ENCODE measurements around the gene COL4A6. TPM values are rescaled to one million over a fixed set of nuclear protein-coding genes. Genes with fewer than 3 reads are reported as not detected.

COL4A6 gene
- total RNA-seq, 1 donor from 2014 or later = 1.8 TPM

DNA sequence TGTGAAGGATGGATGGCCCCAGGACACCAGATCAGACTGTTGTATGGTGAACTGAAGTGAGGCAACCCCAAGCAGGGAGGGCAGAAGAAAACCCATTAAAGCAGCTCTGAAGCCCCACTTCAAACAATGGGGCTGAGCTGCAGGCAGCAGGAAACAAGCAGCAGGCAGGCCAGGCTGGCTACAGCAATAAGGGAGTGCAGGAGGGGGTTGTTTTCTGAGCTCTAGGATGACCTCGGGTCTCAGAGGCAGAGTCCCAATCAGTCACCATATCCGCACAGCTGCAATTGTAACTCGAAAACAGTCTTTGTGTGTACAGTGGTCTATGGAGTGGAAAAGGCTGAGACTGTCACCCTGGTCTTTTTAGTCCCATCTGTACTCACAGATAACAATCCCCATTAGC is 90.4 kb downstream of the COL4A6 start:
- no peaks in the 10 kb centered on the region for H3K4me1 ChIP-seq
- TF ChIP-seq, protein P1, sequence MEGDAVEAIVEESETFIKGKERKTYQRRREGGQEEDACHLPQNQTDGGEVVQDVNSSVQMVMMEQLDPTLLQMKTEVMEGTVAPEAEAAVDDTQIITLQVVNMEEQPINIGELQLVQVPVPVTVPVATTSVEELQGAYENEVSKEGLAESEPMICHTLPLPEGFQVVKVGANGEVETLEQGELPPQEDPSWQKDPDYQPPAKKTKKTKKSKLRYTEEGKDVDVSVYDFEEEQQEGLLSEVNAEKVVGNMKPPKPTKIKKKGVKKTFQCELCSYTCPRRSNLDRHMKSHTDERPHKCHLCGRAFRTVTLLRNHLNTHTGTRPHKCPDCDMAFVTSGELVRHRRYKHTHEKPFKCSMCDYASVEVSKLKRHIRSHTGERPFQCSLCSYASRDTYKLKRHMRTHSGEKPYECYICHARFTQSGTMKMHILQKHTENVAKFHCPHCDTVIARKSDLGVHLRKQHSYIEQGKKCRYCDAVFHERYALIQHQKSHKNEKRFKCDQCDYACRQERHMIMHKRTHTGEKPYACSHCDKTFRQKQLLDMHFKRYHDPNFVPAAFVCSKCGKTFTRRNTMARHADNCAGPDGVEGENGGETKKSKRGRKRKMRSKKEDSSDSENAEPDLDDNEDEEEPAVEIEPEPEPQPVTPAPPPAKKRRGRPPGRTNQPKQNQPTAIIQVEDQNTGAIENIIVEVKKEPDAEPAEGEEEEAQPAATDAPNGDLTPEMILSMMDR (IDR thresholded peaks at IDR 0.05) = no peak
- intact Hi-C loops (cut with DNase I) = no loop called here
- H3K27ac ChIP-seq = no peak overlapping the region
- no peak for ATAC-seq
- H3K4me3 ChIP-seq = no peak overlapping the region
- H3K9me3 ChIP-seq = no peaks in the 10 kb centered on the region
- no peak for DNase-seq
- H3K27me3 ChIP-seq = no peaks in the 10 kb centered on the region
- H3K36me3 ChIP-seq = no peaks in the 10 kb centered on the region

DNA sequence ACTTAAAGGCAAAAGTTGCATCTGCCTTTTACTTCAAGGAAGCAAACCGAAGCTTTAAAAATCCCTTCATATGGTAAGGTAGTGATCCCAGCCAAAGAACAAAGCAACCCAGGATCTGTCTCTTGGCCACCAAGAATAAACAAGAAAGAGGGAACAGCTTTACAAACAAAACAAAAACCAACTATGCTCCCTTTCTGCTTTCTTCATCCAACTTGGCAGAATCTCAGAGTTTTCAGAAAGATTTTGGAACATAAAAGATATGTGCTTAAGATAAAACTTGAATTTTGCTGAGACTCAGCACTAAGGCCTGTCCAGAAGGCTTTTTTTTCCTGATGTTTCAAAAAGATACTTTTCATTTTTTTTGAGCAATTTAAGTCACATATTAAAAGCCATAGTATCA is 94.0 kb downstream of the COL4A6 start:
- Histone ChIP-seq H3K4me3 (no peak overlapping the region), H3K9me3 (no peaks in the 10 kb centered on the region), H3K27me3 (no peaks in the 10 kb centered on the region), H3K27ac (no peak overlapping the region), H3K36me3 (no peaks in the 10 kb centered on the region), H3K4me1 (no peaks in the 10 kb centered on the region)
- intact Hi-C loops (cut with DNase I) = no loop called here
- no peak for ATAC-seq
- TF ChIP-seq, protein P1 (IDR thresholded peaks at IDR 0.05) = no peak
- DNase-seq = no peak

DNA sequence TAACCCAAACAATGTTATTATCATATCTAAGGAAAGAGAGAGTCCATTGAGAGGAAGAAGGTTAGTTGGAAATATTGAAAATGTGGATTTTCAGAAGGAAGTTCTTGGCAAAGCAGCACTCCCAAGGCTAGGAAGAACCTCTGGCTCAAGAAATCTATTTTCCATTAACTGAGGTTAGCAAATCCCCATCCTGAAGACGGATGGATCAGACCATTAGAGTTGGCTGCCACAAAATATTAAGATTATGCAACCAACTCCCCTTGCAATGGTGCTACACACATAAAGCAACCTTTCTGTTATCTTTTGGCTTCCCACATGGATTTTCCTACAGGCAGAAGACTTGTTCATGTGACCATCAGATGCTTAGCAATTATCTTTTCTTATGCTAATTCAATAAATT is 96.3 kb downstream of the COL4A6 start:
- DNase-seq (no peak), ATAC-seq (no peak)
- H3K36me3 ChIP-seq = no peaks in the 10 kb centered on the region
- intact Hi-C loops (cut with DNase I) = no loop called here
- H3K9me3 ChIP-seq = no peaks in the 10 kb centered on the region
- no peak overlapping the region for H3K4me3 ChIP-seq
- TF ChIP-seq, protein P1 (IDR thresholded peaks at IDR 0.05) = no peak
- no peak overlapping the region for H3K27ac ChIP-seq
- H3K27me3 ChIP-seq = no peaks in the 10 kb centered on the region
- H3K4me1 ChIP-seq = no peaks in the 10 kb centered on the region

DNA sequence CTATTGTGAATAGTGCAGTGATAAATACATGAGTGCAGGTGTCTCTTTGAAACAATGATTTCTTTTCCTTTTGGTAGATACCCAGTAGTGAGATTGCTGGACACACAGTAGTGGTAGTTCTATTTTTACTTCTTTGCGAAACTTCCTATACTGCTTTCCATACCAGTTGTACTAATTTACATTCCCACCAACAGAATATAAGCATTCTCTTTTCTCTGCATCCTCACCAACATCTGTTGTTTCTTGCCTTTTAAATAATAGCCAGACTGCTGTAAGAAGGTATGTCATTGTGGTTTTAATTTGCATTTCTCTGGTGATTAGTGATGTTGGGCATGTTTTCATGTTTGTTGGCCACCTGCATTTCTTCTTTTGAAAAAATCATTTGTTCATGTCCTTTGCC is 105.9 kb downstream of the COL4A6 start:
- ATAC-seq = no peak

DNA sequence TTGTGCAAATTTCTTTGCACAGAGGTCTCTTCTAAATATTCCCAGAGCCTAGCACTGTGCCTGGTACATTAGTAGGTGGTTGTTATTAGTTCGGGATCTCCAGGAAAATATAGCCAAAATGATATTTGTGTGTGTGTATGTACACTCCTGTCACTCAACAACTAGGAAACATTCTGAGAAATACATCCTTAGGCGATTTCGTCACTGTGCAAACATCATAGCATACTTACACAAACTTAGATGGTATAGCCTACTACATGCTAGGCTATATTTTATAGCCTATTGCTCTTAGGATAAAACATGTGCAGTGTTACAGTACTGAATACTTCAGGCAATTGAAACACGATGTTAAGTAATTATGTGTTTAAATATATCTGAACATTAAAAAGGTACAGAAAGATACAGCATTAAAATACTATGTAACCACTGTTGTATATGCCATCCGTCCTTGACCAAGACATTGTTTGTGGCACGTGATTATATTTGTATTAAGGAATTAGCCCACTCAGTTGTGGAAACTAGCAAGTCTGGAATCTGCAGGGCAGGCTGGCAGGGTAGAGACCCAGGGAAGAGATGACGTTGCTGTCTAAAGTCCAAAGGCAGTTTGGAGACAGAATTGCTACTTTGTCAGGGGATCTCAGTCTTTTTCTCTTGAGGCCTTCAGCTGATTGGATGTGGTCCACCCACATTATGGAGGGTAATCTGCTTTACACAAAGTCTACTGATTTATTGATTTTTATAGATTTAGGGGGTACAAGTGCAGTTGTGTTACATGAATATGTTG is 106.9 kb downstream of the COL4A6 start:
- Histone ChIP-seq H3K4me1 (no peaks in the 10 kb centered on the region), H3K9me3 (no peaks in the 10 kb centered on the region), H3K4me3 (no peak overlapping the region), H3K27ac (no peak overlapping the region), H3K36me3 (no peaks in the 10 kb centered on the region), H3K27me3 (no peaks in the 10 kb centered on the region)
- TF ChIP-seq, protein P1 (IDR thresholded peaks at IDR 0.05) = no peak
- DNase-seq (no peak), ATAC-seq (no peak)
- intact Hi-C loops (cut with DNase I) = no loop called here

More for the DNA sequence above, 105.9 kb downstream of the COL4A6 start:
- DNase-seq = no peak
- H3K4me1 ChIP-seq = no peaks in the 10 kb centered on the region
- no peak overlapping the region for H3K27ac ChIP-seq
- TF ChIP-seq, protein P1 (IDR thresholded peaks at IDR 0.05) = no peak
- no peaks in the 10 kb centered on the region for H3K27me3 ChIP-seq
- no peaks in the 10 kb centered on the region for H3K9me3 ChIP-seq
- no peak overlapping the region for H3K4me3 ChIP-seq
- intact Hi-C loops (cut with DNase I) = no loop called here
- H3K36me3 ChIP-seq = no peaks in the 10 kb centered on the region

Measured in upper lobe of right lung (tissue), 1 donor.